ENCODE data around the gene FRMD4B. TPM values are rescaled to one million over a fixed set of nuclear protein-coding genes. Genes with fewer than 3 reads are reported as not detected.

The FRMD4B gene
- total RNA-seq, 2 donors from 2014 or later, result 2.1 to 2.2 TPM

DNA sequence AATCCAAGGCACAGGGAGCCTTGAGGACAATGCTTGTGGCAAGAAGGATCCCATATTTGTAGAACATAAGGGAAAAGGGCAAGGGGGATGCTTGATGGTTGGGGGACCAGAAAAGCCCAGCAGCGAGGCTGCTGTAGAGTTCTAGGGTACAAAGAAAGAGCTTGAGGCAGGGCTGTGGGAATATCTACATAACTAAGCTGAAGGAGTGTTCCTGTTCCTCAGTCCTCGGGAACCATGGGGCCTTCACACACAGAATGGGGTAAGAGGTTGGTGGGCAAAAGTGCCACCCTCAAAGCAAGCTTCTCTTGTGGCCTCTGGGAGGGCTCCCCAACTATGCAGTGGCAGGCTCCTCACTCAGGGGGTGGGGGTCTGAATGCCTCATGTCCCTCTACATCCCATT is 6.5 kb upstream of the FRMD4B start:
- Mint-ChIP-seq H3K4me1 (no peaks in the 10 kb centered on the region), H3K9me3 (peaks cover 4% of the 10 kb centered on the region), H3K36me3 (ENCODE audit: low read depth) (no peaks in the 10 kb centered on the region), H3K27me3 (ENCODE audit: insufficient read depth) (peaks cover 16% of the 10 kb centered on the region), H3K27ac (no peak overlapping the region), H3K4me3 (no peak overlapping the region)
- 80 to 100% methylated on average over 1 to 2 of the region's 2 CpGs for WGBS, 2 experiments (ENCODE audit: insufficient coverage in 1 of 2, insufficient read length in 1 of 2)
- Histone ChIP-seq H3K4me3 (ENCODE audit: low read length) (no peak overlapping the region), H3K27me3 (ENCODE audit: control insufficient read depth, insufficient read depth, low read length, poor library complexity, severe bottlenecking) (peaks cover 13% of the 10 kb centered on the region), H3K27ac (ENCODE audit: low read depth, low read length) (no peak overlapping the region), H3K4me1 (ENCODE audit: control insufficient read depth, insufficient read depth, low read length) (no peaks in the 10 kb centered on the region), H3K9ac (ENCODE audit: extremely low read depth, low read length, poor library complexity, severe bottlenecking) (no peak overlapping the region), H3K36me3 (ENCODE audit: control insufficient read depth, insufficient read depth, low read length) (no peaks in the 10 kb centered on the region), H3K9me3 (ENCODE audit: control insufficient read depth, low read length) (peaks cover 4% of the 10 kb centered on the region)
- TF ChIP-seq, protein P1, sequence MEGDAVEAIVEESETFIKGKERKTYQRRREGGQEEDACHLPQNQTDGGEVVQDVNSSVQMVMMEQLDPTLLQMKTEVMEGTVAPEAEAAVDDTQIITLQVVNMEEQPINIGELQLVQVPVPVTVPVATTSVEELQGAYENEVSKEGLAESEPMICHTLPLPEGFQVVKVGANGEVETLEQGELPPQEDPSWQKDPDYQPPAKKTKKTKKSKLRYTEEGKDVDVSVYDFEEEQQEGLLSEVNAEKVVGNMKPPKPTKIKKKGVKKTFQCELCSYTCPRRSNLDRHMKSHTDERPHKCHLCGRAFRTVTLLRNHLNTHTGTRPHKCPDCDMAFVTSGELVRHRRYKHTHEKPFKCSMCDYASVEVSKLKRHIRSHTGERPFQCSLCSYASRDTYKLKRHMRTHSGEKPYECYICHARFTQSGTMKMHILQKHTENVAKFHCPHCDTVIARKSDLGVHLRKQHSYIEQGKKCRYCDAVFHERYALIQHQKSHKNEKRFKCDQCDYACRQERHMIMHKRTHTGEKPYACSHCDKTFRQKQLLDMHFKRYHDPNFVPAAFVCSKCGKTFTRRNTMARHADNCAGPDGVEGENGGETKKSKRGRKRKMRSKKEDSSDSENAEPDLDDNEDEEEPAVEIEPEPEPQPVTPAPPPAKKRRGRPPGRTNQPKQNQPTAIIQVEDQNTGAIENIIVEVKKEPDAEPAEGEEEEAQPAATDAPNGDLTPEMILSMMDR (conservative IDR thresholded peaks at IDR 0.05), result no peak
- no peak for DNase-seq

DNA sequence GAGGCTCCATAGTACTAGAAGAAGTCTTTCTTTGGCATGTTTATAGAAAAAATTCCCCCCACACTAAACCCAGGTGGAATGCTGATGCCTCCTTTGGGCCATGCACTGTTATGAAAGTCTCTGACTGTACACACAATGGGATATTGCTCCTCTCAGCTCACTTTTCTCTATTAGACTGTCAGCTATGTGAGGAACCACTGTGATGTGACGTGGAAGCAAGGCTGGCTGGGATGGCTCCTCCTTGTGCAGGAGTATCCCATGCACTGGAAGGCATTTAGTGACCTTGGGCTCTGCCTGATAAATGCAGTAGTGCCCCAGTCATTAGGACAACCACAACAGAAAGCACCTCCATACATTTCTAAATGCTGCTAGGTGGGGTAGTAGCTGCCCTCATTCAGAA is 5.7 kb upstream of the FRMD4B start:
- peaks cover 25% of the 10 kb centered on the region for H3K27me3 Mint-ChIP-seq (ENCODE audit: insufficient read depth)
- 91 to 100% methylated on average over 1 of the region's 1 CpG for WGBS, 2 experiments (ENCODE audit: insufficient coverage in 1 of 2, insufficient read length in 1 of 2)

DNA sequence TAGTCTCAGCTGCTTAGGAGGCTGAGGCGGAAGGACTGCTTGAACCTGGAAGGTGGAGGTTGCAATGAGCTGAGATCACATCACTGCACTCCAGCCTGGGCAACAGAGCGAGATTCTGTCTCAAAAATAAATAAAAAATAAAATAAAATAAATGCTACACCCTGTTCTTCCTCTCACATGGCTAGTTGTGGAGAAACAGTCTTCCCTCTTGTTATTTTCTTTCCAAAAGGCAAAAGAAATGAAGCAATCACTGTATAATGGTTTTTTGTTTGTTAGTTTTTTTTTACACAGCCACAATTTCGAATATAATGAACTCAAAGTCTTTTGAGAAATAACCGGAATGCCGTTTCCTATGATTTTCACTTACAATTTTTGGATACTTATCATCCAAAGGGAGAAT is 4.9 kb upstream of the FRMD4B start:
- Mint-ChIP-seq H3K27ac (no peak overlapping the region), H3K4me3 (no peak overlapping the region), H3K36me3 (ENCODE audit: low read depth) (no peaks in the 10 kb centered on the region), H3K4me1 (peaks cover 4% of the 10 kb centered on the region), H3K9me3 (peaks cover 4% of the 10 kb centered on the region), H3K27me3 (ENCODE audit: insufficient read depth) (peaks cover 33% of the 10 kb centered on the region)
- Histone ChIP-seq H3K36me3 (ENCODE audit: control insufficient read depth, insufficient read depth, low read length) (no peaks in the 10 kb centered on the region), H3K9ac (ENCODE audit: extremely low read depth, low read length, poor library complexity, severe bottlenecking) (no peak overlapping the region), H3K27ac (ENCODE audit: low read depth, low read length) (no peak overlapping the region), H3K4me1 (ENCODE audit: control insufficient read depth, insufficient read depth, low read length) (peaks cover under 1% of the 10 kb centered on the region), H3K4me3 (ENCODE audit: low read length) (no peak overlapping the region), H3K27me3 (ENCODE audit: control insufficient read depth, insufficient read depth, low read length, poor library complexity, severe bottlenecking) (peaks cover 30% of the 10 kb centered on the region), H3K9me3 (ENCODE audit: control insufficient read depth, low read length) (peaks cover 4% of the 10 kb centered on the region)
- 95 to 100% methylated on average over 1 to 4 of the region's 5 CpGs for WGBS, 2 experiments (ENCODE audit: insufficient coverage in 1 of 2, insufficient read length in 1 of 2)
- DNase-seq, result no peak
- TF ChIP-seq, protein P1 (conservative IDR thresholded peaks at IDR 0.05), result no peak

More for the DNA sequence above, 5.7 kb upstream of the FRMD4B start:
- no peak overlapping the region for H3K4me3 ChIP-seq (ENCODE audit: low read length)
- H3K36me3 ChIP-seq (ENCODE audit: control insufficient read depth, insufficient read depth, low read length), result no peaks in the 10 kb centered on the region
- no peak for DNase-seq
- H3K4me3 Mint-ChIP-seq, result no peak overlapping the region
- H3K36me3 Mint-ChIP-seq (ENCODE audit: low read depth), result no peaks in the 10 kb centered on the region
- TF ChIP-seq, protein P1 (conservative IDR thresholded peaks at IDR 0.05), result no peak
- H3K27ac Mint-ChIP-seq, result no peak overlapping the region
- peaks cover 4% of the 10 kb centered on the region for H3K9me3 ChIP-seq (ENCODE audit: control insufficient read depth, low read length)
- no peaks in the 10 kb centered on the region for H3K4me1 Mint-ChIP-seq
- no peak overlapping the region for H3K9ac ChIP-seq (ENCODE audit: extremely low read depth, low read length, poor library complexity, severe bottlenecking)
- H3K4me1 ChIP-seq (ENCODE audit: control insufficient read depth, insufficient read depth, low read length), result no peaks in the 10 kb centered on the region
- H3K27ac ChIP-seq (ENCODE audit: low read depth, low read length), result no peak overlapping the region
- H3K9me3 Mint-ChIP-seq, result peaks cover 4% of the 10 kb centered on the region
- peaks cover 22% of the 10 kb centered on the region for H3K27me3 ChIP-seq (ENCODE audit: control insufficient read depth, insufficient read depth, low read length, poor library complexity, severe bottlenecking)

Measured in endodermal cell (in vitro differentiated cells).